Natural killer cell treated with Interleukin-12 subunit alpha and Interleukin-12 subunit beta and Interleukin-15 and Interleukin-18, amount 100 ng/mL, for 72 hours (primary cell): Measurements from ENCODE around the gene PEX11B. TPM values are rescaled to one million over a fixed set of nuclear protein-coding genes. Genes with fewer than 3 reads are reported as not detected.

ENCODE experiments used
- ATAC-seq, 2 donors: fragments of 150-1000 bp; cut with Tn5 transposase in 1 of 2; sonication (Bioruptor Pico), chemical (Tn5 transposase) in 1 of 2; 2 replicates each; pipeline ENCODE4 v1.10.0; 2021
- DNase-seq: peaks from one replicate; pipeline ENCODE4 v3.0.0; 2022; ENCODE audit warnings: low spot score
- H3K27ac Mint-ChIP-seq, 2 donors: 1 replicate in 1 of 2; 2 replicates in 1 of 2; pipeline ENCODE4 v1.8.0; 2022; ENCODE audit warnings: mixed read lengths in 2 of 2, mild to moderate bottlenecking in 1 of 2, moderate library complexity in 1 of 2
- H3K27me3 Mint-ChIP-seq, 2 donors: 1 replicate in 1 of 2; 2 replicates in 1 of 2; pipeline ENCODE4 v1.8.0; 2022; ENCODE audit warnings: mixed read lengths in 2 of 2
- H3K36me3 Mint-ChIP-seq: one replicate; pipeline ENCODE4 v1.8.0; 2022; ENCODE audit warnings: mixed read lengths
- H3K4me1 Mint-ChIP-seq, 2 donors: 1 replicate in 1 of 2; 2 replicates in 1 of 2; pipeline ENCODE4 v1.8.0; 2022; ENCODE audit warnings: low read depth in 2 of 2, mixed read lengths in 2 of 2, mild to moderate bottlenecking in 1 of 2
- H3K4me3 Mint-ChIP-seq: one replicate; pipeline ENCODE4 v1.8.0; 2022; ENCODE audit warnings: mixed read lengths
- H3K9me3 Mint-ChIP-seq: 2 replicates; pipeline ENCODE4 v1.8.0; 2022; ENCODE audit warnings: mixed read lengths
- total RNA-seq, 2 donors: library from RNA; stranded (reverse); gene quantifications; one replicate each; pipeline ENCODE4 v1.2.3, GENCODE V29; 2022

PEX11B gene
- total RNA-seq, 2 donors from 2014 or later = 33.6 to 34.2 TPM

DNA sequence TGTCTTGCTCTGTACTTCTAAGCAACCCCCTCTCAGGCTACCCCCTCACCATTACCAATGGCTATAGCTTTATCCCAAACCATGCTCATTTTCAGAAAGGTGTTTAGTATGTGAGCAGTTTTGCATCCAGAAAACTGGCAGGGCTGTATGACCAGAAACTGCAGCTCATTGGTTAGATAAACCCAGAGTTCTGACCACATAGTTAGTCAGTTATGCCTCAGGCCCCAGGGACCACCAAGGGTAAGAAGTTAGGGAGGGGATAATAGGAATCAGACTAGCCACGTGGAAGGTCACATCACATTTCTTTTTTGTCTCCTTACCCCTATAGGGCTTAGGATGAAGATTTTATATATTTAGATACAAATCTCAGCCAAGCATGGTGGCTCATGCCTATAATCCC lies 9.9 kb downstream of the PEX11B start:
- Mint-ChIP-seq H3K9me3 (no peaks in the 10 kb centered on the region), H3K4me1 (peaks cover 5 to 7% of the 10 kb centered on the region in 2 donors), H3K4me3 (no peak overlapping the region), H3K36me3 (peaks cover 12% of the 10 kb centered on the region), H3K27ac (no peak overlapping the region), H3K27me3 (no peaks in the 10 kb centered on the region)
- ATAC-seq = no peak
- DNase-seq = no peak

DNA sequence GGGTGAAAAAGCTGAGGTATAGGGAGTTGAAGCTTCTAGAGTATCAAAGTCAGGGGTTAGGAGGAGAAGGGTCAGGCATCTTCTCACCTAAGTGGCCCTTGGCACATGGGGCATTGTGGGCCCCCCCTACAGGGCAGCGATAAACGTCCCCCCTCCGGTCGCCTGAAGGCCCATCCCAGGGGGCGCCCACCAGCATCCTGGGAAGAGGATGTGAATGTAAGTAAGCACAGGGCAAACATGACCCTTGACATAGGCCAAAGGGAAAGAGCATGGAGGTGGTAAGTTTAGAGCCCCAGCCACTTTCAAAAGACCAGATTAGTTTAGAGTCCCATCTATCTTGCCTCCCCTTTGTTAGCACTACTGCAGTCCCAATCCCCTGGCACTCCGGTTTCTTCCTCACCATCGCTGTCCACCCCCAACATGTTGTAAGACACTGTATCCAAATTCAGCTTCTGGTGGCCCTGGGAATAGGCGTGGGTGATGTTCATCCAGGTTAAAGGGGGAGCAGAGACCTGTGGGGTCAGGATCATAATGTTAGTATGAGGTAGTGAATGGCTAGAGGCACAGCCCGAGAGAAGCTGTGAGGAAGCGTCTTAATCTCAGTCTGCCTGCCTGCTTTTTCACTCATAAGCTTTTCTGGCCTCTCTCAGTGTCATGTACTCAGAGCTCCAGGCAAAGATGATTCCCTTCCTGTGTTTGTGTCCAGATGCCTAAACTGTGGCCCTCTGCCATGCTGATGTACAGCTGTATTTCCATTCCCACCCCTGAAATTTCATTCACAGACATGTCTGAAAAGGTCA lies 11.4 kb downstream of the PEX11B start:
- H3K36me3 Mint-ChIP-seq = peaks cover 12% of the 10 kb centered on the region
- H3K27ac Mint-ChIP-seq = no peak overlapping the region
- H3K4me1 Mint-ChIP-seq = peaks cover 5 to 7% of the 10 kb centered on the region in 2 donors
- no peaks in the 10 kb centered on the region for H3K27me3 Mint-ChIP-seq
- H3K4me3 Mint-ChIP-seq = no peak overlapping the region
- no peak for DNase-seq
- H3K9me3 Mint-ChIP-seq = no peaks in the 10 kb centered on the region
- no peak for ATAC-seq

DNA sequence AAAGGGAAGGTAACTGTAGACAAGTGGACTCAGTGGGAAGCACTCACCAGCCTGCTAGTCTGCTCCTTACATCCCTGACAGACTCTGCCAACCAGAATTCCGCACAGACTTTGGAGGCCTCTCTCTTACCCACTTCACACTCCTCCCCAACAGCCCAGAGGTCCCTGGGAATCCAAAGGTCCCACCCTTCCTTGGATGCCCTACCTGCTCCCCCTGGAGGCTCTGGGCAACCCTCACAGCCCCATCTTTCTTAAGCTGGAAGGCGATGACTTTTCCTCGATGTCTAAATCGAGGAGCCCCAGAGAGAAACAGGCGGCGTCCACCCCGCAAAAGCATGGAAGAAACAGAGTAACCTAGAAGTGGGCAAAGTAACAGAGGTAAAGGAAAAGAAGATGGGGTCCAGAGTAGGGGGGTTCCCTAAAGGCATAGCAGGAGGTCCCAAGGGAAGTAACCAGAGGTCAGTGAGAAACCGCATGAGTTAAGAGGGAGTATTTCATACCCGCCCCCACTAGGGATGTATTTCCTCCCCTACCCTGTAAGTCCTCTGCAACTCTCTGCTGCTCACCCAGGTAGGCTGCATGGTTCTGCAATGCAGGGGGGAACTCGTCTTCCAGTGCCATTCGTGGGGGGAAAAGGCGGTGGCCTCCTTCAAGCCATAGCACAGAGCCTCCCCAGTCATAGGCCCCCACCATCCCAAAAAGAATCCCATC lies 17.1 kb downstream of the PEX11B start:
- no peak overlapping the region for H3K4me3 Mint-ChIP-seq
- H3K9me3 Mint-ChIP-seq = no peaks in the 10 kb centered on the region
- no peak overlapping the region for H3K27ac Mint-ChIP-seq
- peak in 1 of 2 donors; percentile 25 for ATAC-seq
- no peaks in the 10 kb centered on the region for H3K27me3 Mint-ChIP-seq
- no peak for DNase-seq
- no peaks in the 10 kb centered on the region for H3K36me3 Mint-ChIP-seq
- no peaks in the 10 kb centered on the region for H3K4me1 Mint-ChIP-seq

DNA sequence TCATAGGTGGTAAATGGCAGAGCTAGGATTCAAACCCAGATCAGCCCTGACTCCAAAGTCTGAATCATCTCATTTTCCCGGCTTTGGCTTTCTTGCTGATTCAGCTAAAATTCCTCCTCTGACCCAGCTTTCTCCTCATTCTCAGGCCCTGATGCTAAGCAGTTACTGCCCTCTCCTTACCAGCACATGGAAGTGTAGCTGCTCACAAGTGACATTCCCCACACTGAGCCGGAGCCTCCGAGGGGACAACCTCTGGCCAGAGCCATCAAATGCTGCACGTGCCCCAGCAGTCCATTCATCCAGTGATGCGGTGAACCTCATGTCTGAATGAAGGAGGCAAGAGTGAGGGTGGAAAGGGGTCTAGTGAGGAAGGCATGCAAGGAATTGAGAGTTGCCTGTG lies 19.8 kb downstream of the PEX11B start:
- H3K4me3 Mint-ChIP-seq = no peak overlapping the region
- H3K36me3 Mint-ChIP-seq = no peaks in the 10 kb centered on the region
- H3K27me3 Mint-ChIP-seq = no peaks in the 10 kb centered on the region
- no peaks in the 10 kb centered on the region for H3K4me1 Mint-ChIP-seq
- H3K9me3 Mint-ChIP-seq = no peaks in the 10 kb centered on the region
- ATAC-seq (no peak), DNase-seq (no peak)
- H3K27ac Mint-ChIP-seq = no peak overlapping the region

DNA sequence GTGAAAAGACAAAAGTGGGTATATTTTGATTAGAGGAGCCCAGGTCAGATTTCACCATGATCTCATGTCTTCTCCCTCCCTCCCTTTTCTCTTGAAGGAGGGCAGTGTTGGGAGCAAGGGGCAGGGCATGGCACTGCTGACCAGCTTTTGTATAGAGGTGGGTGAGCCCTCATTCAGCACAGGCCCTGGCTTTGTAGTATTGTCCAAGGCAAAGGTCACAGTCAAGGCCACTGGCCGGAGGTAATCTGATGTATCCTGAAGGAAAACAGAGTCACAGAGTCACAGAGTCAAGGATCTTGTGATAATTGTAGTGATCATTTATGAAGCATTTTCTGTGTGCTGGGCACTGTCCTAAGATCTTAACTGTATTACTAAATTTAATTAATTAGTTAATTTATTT lies 20.5 kb downstream of the PEX11B start:
- Mint-ChIP-seq H3K27me3 (no peaks in the 10 kb centered on the region), H3K4me3 (no peak overlapping the region), H3K36me3 (no peaks in the 10 kb centered on the region), H3K9me3 (no peaks in the 10 kb centered on the region), H3K4me1 (no peaks in the 10 kb centered on the region), H3K27ac (no peak overlapping the region)
- ATAC-seq (no peak), DNase-seq (no peak)

DNA sequence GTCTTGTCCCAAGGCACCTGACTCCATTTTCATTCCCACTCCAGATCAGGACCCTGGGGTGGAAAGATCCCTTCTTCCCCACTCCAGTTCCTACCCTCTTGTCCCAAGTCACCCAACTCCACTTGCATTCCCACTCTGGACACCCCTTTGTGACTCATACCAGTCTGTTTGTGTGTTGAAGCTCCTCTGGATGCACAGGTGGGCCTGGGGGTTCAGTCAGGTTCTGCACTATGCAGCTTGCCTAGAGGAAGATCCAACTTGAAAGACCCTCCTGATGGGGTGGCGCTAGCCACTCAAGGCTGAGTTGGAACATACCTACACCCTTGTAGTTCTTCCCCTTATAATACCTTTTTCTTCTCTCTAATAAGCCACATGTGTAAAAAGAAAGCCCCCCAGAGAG lies 23.0 kb downstream of the PEX11B start:
- no peak for DNase-seq
- H3K27ac Mint-ChIP-seq = no peak overlapping the region
- ATAC-seq = peak in 1 of 2 donors; percentile 15
- no peaks in the 10 kb centered on the region for H3K36me3 Mint-ChIP-seq
- no peaks in the 10 kb centered on the region for H3K9me3 Mint-ChIP-seq
- no peak overlapping the region for H3K4me3 Mint-ChIP-seq
- no peaks in the 10 kb centered on the region for H3K27me3 Mint-ChIP-seq
- H3K4me1 Mint-ChIP-seq = no peaks in the 10 kb centered on the region

DNA sequence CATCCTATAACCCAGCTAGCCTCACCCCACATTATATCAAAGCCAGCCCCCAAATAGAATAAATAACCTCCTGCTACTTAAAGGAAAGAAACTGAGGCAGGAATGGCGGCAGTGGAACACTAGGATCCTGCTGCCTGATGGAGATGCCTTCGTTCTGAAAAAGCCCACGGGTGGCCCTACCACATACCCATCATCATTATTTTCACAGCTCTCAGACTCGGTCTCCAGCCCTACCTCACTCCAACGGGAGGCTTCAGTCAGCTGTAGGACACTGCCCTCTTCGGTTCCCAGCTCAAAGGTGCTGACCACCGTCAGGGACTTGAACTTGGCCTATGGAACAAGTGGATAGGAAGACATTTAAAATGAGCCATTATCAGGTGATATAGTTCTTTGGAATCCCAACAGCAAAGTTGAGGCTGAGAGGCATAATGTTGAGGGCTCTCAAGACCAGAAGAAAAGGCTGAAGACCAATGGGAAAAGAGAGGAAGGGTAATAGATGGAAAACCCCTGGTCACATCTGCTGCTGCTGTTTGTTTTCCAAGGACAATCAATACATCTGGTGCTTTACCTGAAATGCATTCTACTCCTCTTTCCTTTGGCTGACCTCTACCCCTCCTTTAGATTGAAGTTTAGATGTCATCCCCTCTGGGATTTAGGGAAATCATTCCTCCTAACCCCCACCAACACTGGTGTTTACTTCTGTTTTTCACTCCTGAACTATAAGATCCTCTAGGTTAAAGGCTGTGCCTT lies 25.0 kb downstream of the PEX11B start:
- Mint-ChIP-seq H3K4me1 (no peaks in the 10 kb centered on the region), H3K36me3 (no peaks in the 10 kb centered on the region), H3K27ac (no peak overlapping the region), H3K27me3 (no peaks in the 10 kb centered on the region), H3K4me3 (no peak overlapping the region), H3K9me3 (no peaks in the 10 kb centered on the region)
- ATAC-seq = no peak
- DNase-seq = no peak

DNA sequence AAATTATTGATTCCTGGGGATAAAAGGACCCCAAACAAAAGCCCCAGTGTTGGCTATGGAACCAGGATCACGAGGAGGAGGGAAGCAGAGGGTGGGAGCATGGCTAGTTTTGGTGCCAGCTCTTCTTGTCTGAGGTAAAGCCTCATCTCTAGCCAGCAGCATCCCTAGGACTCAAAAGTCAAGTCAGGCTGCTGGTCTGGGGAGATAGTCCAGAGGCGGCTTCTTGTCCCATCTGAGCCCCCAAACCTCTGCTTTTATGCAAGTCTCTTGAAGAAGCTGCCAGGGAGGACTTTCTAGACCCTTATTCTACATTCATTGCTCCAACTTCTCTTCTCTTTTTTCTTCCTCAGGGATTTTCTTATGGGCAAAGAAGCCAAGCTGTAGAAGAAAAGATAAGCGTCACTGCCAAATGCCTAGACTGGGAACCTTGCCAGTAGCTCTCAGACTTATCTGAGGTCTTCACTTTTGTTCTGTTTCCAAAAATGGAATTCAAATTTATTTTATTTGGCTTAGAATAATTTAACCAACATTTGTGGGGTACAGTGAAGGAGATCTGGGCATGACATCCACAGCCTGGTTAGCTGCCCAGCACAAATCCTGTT lies 25.9 kb downstream of the PEX11B start:
- Mint-ChIP-seq H3K9me3 (no peaks in the 10 kb centered on the region), H3K4me1 (no peaks in the 10 kb centered on the region), H3K36me3 (no peaks in the 10 kb centered on the region), H3K4me3 (no peak overlapping the region), H3K27ac (no peak overlapping the region), H3K27me3 (no peaks in the 10 kb centered on the region)
- DNase-seq (no peak), ATAC-seq (no peak)

DNA sequence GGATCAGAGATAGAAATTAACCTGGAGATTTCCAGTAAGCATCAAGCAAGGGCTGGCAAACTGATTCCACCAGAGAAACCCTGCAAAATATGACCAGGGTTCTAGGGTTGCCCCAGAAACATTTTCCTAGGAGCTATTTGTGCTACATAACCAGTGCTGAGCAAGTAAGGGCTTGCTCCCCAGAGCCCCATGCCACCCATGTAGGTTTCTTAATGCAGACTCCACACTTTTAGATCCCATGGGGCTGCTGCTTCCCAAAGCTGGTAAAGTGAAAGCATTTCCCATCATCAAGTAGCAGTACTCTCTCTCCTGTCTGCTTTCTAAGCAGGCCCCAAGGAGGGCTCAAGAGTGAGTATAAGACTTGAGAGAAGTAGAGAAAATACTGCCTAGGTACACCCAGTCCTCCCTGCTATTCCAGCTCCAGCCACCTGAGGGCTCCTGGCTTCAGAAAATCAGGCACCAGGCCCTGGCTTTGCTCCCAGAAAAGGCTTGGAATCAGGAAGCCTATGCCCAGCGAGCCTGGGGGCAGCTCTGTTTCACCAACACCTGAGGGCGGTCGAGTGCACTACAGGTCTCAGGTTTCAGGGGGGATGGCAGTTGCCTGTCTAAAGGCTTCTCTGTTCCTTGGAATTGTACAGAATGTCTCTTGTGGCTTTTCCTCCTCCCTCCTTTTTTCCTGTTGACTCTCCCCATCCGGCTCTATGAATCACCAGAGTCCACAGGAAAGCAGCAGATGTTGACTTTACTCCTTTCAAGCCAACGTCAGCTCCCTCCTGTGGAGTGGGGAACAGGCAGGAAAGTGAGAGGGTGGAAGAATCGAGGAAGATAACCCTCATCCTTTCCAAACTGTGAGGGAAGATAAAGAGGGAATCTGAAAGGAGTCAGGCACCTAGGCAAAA lies 26.7 kb downstream of the PEX11B start:
- DNase-seq (no peak), ATAC-seq (peak; percentile 49 to 67)
- Mint-ChIP-seq H3K36me3 (no peaks in the 10 kb centered on the region), H3K27ac (no peak overlapping the region), H3K4me1 (peaks cover 1 to 2% of the 10 kb centered on the region in 2 donors), H3K9me3 (no peaks in the 10 kb centered on the region), H3K27me3 (no peaks in the 10 kb centered on the region), H3K4me3 (no peak overlapping the region)

DNA sequence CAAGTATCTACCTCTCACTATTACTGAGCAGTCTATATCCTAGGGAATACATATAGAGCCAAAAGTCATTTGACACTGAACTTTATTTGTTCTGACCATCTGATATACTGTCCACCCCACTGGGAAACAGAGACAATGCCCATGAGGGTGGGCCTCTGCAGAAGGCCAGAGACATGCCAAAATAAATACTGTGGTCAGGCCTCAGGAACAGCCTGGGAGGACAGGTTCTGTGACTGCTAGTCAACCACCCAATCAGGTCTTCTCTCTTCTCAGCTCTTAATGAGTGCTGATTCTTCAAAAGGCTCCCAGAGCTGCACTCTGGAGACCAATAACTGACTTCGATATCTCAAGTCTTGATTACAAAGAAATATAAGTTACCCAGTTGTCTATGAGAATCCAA lies 27.4 kb downstream of the PEX11B start:
- no peak for ATAC-seq

DNA sequence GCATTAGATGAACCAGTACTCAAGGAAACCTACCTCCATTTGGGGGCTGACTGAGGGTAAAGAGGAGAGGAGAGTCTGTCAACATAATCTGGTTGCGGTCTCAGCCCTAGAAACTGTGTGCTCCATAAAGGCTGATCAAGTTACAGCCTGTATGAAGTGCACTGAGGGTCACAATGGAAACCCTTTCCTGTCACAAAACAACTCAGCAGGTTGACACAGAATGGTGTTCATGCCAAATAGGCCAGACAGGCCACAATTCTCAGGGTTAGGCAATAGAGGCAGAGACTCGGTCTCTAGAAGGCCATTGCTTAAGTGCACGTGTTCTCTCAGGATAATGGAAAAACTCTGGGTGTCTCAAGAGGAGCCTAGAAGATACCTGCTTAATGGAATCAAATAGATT lies 28.8 kb downstream of the PEX11B start:
- Mint-ChIP-seq H3K9me3 (no peaks in the 10 kb centered on the region), H3K4me1 (peaks cover 11 to 13% of the 10 kb centered on the region in 2 donors), H3K36me3 (no peaks in the 10 kb centered on the region), H3K27me3 (peaks cover 7% of the 10 kb centered on the region in 2 donors), H3K4me3 (no peak overlapping the region), H3K27ac (no peak overlapping the region)
- ATAC-seq (no peak), DNase-seq (no peak)

More for the DNA sequence above, 27.4 kb downstream of the PEX11B start:
- no peak overlapping the region for H3K27ac Mint-ChIP-seq
- H3K36me3 Mint-ChIP-seq = no peaks in the 10 kb centered on the region
- DNase-seq = no peak
- no peaks in the 10 kb centered on the region for H3K9me3 Mint-ChIP-seq
- peaks cover 3 to 5% of the 10 kb centered on the region in 2 donors for H3K4me1 Mint-ChIP-seq
- no peak overlapping the region for H3K4me3 Mint-ChIP-seq
- H3K27me3 Mint-ChIP-seq = no peaks in the 10 kb centered on the region

DNA sequence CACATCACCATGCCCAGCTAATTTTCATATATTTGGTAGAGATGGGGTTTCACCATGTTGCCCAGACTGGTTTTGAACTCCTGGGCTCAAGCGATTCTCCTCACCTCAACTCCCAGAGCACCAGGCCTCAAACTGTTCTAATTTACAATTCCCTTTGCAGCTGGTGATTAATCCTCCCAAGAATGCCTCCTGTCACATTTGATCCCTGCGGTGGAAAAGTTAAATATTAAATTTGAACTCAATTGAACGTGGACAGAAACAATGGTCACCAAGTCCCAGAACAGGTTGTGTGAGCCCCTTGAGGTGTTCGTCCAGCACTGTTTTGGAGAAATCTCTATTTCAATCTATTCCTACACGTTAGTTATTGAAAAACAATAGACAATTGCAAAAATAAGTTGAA lies 30.9 kb downstream of the PEX11B start:
- Mint-ChIP-seq H3K36me3 (no peaks in the 10 kb centered on the region), H3K27ac (no peak overlapping the region), H3K4me1 (peaks cover 13 to 16% of the 10 kb centered on the region in 2 donors), H3K9me3 (no peaks in the 10 kb centered on the region), H3K27me3 (peaks cover 18 to 26% of the 10 kb centered on the region in 2 donors), H3K4me3 (no peak overlapping the region)
- DNase-seq (no peak), ATAC-seq (no peak)

DNA sequence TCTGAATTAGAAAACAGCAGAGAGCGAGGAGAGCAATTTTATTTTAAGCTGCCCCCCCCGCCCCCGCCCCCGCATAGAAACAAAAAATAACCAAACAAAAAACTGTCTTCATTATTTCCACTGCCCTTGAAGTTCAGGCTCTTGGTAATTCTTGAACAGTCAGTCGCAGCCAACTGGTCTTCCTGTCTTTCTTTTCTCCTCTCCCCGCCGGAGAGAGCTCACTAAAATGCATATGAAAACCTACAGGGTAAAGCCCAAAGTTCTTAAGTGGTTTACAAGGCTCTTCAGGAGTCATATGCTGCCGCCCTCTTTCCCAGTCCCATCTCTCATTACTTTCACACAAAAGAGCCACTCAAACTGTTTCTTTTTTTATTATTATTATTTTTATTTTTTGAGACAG lies 31.7 kb downstream of the PEX11B start:
- ATAC-seq (no peak), DNase-seq (no peak)
- H3K36me3 Mint-ChIP-seq = no peaks in the 10 kb centered on the region
- peaks cover 13 to 16% of the 10 kb centered on the region in 2 donors for H3K4me1 Mint-ChIP-seq
- peaks cover 18 to 28% of the 10 kb centered on the region in 2 donors for H3K27me3 Mint-ChIP-seq
- H3K4me3 Mint-ChIP-seq = peak overlapping the region; percentile 12
- no peak overlapping the region for H3K27ac Mint-ChIP-seq
- no peaks in the 10 kb centered on the region for H3K9me3 Mint-ChIP-seq
